ENCODE measurements around the gene ANKRD40.

ANKRD40 gene

GRCh38 chr17:50656509-50656908 lies 51.2 kb downstream of the ANKRD40 start:
- no peak for TF ChIP-seq CTCF (IDR thresholded peaks at IDR 0.05; ENCODE audit: poor library complexity, severe bottlenecking)
- Histone ChIP-seq H3K4me1 (ENCODE audit: insufficient read depth, poor library complexity, severe bottlenecking) (peaks cover 16% of the 10 kb centered on the region), H3K27ac (ENCODE audit: poor library complexity, severe bottlenecking) (no peak overlapping the region), H3K27me3 (ENCODE audit: insufficient read depth, poor library complexity, severe bottlenecking) (no peaks in the 10 kb centered on the region), H3K36me3 (ENCODE audit: low read depth) (peaks cover 14% of the 10 kb centered on the region; the same call in 1 of the 2 replicates), H3K4me3 (ENCODE audit: severe bottlenecking) (no peak overlapping the region), H3K9me3 (ENCODE audit: severe bottlenecking) (no peaks in the 10 kb centered on the region)
- DNase-seq (ENCODE audit: low spot score) = no peak
- ATAC-seq (ENCODE audit: low read depth) = no peak

- Histone ChIP-seq H3K4me1 (ENCODE audit: insufficient read depth, poor library complexity, severe bottlenecking) (no peaks in the 10 kb centered on the region), H3K9me3 (ENCODE audit: severe bottlenecking) (no peaks in the 10 kb centered on the region), H3K27me3 (ENCODE audit: insufficient read depth, poor library complexity, severe bottlenecking) (no peaks in the 10 kb centered on the region), H3K36me3 (ENCODE audit: low read depth) (peaks cover 9% of the 10 kb centered on the region; the same call in 1 of the 2 replicates), H3K4me3 (ENCODE audit: severe bottlenecking) (no peak overlapping the region), H3K27ac (ENCODE audit: poor library complexity, severe bottlenecking) (no peak overlapping the region)
- no peak for ATAC-seq (ENCODE audit: low read depth)
- TF ChIP-seq CTCF (IDR thresholded peaks at IDR 0.05; ENCODE audit: poor library complexity, severe bottlenecking) = no peak
- no peak for DNase-seq (ENCODE audit: low spot score)
Observed at GRCh38 chr17:50653738-50654137, 54.0 kb downstream of the ANKRD40 start.

GRCh38 chr17:50651661-50652060 lies 56.1 kb downstream of the ANKRD40 start:
- DNase-seq (ENCODE audit: low spot score) = no peak
- H3K27ac ChIP-seq (ENCODE audit: poor library complexity, severe bottlenecking) = no peak overlapping the region

GRCh38 chr17:50649042-50649908 lies 58.4 kb downstream of the ANKRD40 start:
- DNase-seq (ENCODE audit: low spot score) = no peak
- TF ChIP-seq CTCF (IDR thresholded peaks at IDR 0.05; ENCODE audit: poor library complexity, severe bottlenecking) = no peak
- Histone ChIP-seq H3K9me3 (ENCODE audit: severe bottlenecking) (no peaks in the 10 kb centered on the region), H3K36me3 (ENCODE audit: low read depth) (0 out of 2 replicates have a peak, but pooled peaks cover 5% of the 10 kb centered on the region), H3K4me3 (ENCODE audit: severe bottlenecking) (no peak overlapping the region), H3K27ac (ENCODE audit: poor library complexity, severe bottlenecking) (peak overlapping the region; percentile 10), H3K4me1 (ENCODE audit: insufficient read depth, poor library complexity, severe bottlenecking) (no peaks in the 10 kb centered on the region), H3K27me3 (ENCODE audit: insufficient read depth, poor library complexity, severe bottlenecking) (no peaks in the 10 kb centered on the region)
- ATAC-seq (ENCODE audit: low read depth) = peak; percentile 58

More at GRCh38 chr17:50651661-50652060, 56.1 kb downstream of the ANKRD40 start:
- no peaks in the 10 kb centered on the region for H3K27me3 ChIP-seq (ENCODE audit: insufficient read depth, poor library complexity, severe bottlenecking)
- no peaks in the 10 kb centered on the region for H3K9me3 ChIP-seq (ENCODE audit: severe bottlenecking)
- no peak for ATAC-seq (ENCODE audit: low read depth)
- TF ChIP-seq CTCF (IDR thresholded peaks at IDR 0.05; ENCODE audit: poor library complexity, severe bottlenecking) = no peak
- peaks cover 9% of the 10 kb centered on the region; the same call in 1 of the 2 replicates for H3K36me3 ChIP-seq (ENCODE audit: low read depth)
- no peaks in the 10 kb centered on the region for H3K4me1 ChIP-seq (ENCODE audit: insufficient read depth, poor library complexity, severe bottlenecking)
- no peak overlapping the region for H3K4me3 ChIP-seq (ENCODE audit: severe bottlenecking)

GRCh38 chr17:50647187-50647586 lies 60.5 kb downstream of the ANKRD40 start:
- Histone ChIP-seq H3K36me3 (ENCODE audit: low read depth) (peaks cover 8% of the 10 kb centered on the region), H3K9me3 (ENCODE audit: severe bottlenecking) (no peaks in the 10 kb centered on the region), H3K27me3 (ENCODE audit: insufficient read depth, poor library complexity, severe bottlenecking) (no peaks in the 10 kb centered on the region), H3K27ac (ENCODE audit: poor library complexity, severe bottlenecking) (no peak overlapping the region), H3K4me3 (ENCODE audit: severe bottlenecking) (no peak overlapping the region), H3K4me1 (ENCODE audit: insufficient read depth, poor library complexity, severe bottlenecking) (peaks cover 9% of the 10 kb centered on the region)
- ATAC-seq (ENCODE audit: low read depth) (no peak), DNase-seq (ENCODE audit: low spot score) (no peak)
- no peak for TF ChIP-seq CTCF (IDR thresholded peaks at IDR 0.05; ENCODE audit: poor library complexity, severe bottlenecking)

Measured in RWPE2 (cell line).